ENCODE results near the gene USHBP1.

- TF ChIP-seq CTCF (conservative IDR thresholded peaks at IDR 0.05; ENCODE audit: low read depth in 2 of 2) (peak; percentile 66 to 95), POLR2AphosphoS5 (IDR thresholded peaks at IDR 0.05; ENCODE audit: low read depth) (peak; percentile 54; the same call in 1 of the 2 replicates), ETS1 (IDR thresholded peaks at IDR 0.05) (no peak), EZH2 (IDR thresholded peaks at IDR 0.05; ENCODE audit: low read depth, unreplicated experiment) (no peak), REST (IDR thresholded peaks at IDR 0.05; ENCODE audit: unreplicated experiment) (no peak)
Measured at GRCh38 chr19:17282488-17283125, 18.1 kb upstream of the USHBP1 start.

All from GM23338 (cell line).